ENCODE data around the gene EML4. TPM values are rescaled to one million over a fixed set of nuclear protein-coding genes. Genes with fewer than 3 reads are reported as not detected.

Gene EML4
- total and polyA plus RNA-seq, 2 of the 13 experiments (the other 11 are each of a cell fraction or from before 2014, with no cell fraction given) = 243 to 476 TPM

- H4K20me1 ChIP-seq (ENCODE audit: insufficient read depth, low read length) = peaks cover 90% of the 10 kb centered on the region
- H3K4me3 ChIP-seq (replicated peaks in 1 of 3; ENCODE audit: insufficient read depth in 1 of 3, low read depth in 2 of 3, low read length in 3 of 3) = no peak overlapping the region
- TSS peak; percentile 13 for BruUV-seq (replicated peaks)
- ChIA-PET CTCF (ENCODE audit: low intra/inter-chr PET ratio, low total read pairs) (no interaction called here), POLR2A (no interaction called here)
- no peak for ATAC-seq
- no peak overlapping the region for H3K4me2 ChIP-seq (ENCODE audit: low read depth, low read length)
- no peaks in the 10 kb centered on the region for H3K4me1 ChIP-seq (ENCODE audit: insufficient read depth, low read length)
- H3K27me3 ChIP-seq (ENCODE audit: control insufficient read depth in 1 of 2, insufficient read depth in 2 of 2, low read length in 2 of 2) = no peaks in the 10 kb centered on the region
- intact Hi-C loops (cut with micrococcal nuclease; ENCODE audit: unreplicated experiment) (no loop called here), in situ Hi-C loops (cut with HindIII; ENCODE audit: extremely low pct_ligation_motif_present, low pct_unique_long_range_greater_than_20kb) (no loop called here)
- H3K27ac ChIP-seq (ENCODE audit: extremely low read length, insufficient read depth, low read length) = no peak overlapping the region
- peak; percentile 45 for TF ChIP-seq RBM22 (optimal IDR thresholded peaks at IDR 0.05; ENCODE audit: low read length)
- TF ChIP-seq EED (CRISPR knock-in tag; IDR thresholded peaks at IDR 0.05) = no peak
- no peaks in the 10 kb centered on the region for H3K9me3 ChIP-seq (ENCODE audit: low read length)
- H3K79me2 ChIP-seq (ENCODE audit: insufficient read depth, low read length) = peaks cover 72% of the 10 kb centered on the region
- H2AFZ ChIP-seq (ENCODE audit: low read length) = no peak overlapping the region
- no peak overlapping the region for H3K9ac ChIP-seq (ENCODE audit: insufficient read depth, low read depth, low read length)
- WGBS (ENCODE audit: low lambda C conversion rate) = 97% methylated on average over 3 of the region's 3 CpGs
- no peak for DNase-seq (ENCODE audit: low spot score)
- peaks cover 23 to 86% of the 10 kb centered on the region in 2 experiments for H3K36me3 ChIP-seq (replicated peaks in 1 of 2; ENCODE audit: control insufficient read depth in 1 of 2, insufficient read depth in 2 of 2, low read length in 2 of 2)
- no peak for FAIRE-seq
These were observed 92.5 kb downstream of the EML4 start for GRCh38 chr2:42261518-42262195.

GRCh38 chr2:42266236-42266635 is 97.1 kb downstream of the EML4 start:
- no peak for ATAC-seq
- POLR2A ChIA-PET = no interaction called here

More at GRCh38 chr2:42266236-42266635, 97.1 kb downstream of the EML4 start:
- Histone ChIP-seq H3K4me3 (replicated peaks in 1 of 3; ENCODE audit: insufficient read depth in 1 of 3, low read depth in 2 of 3, low read length in 3 of 3) (no peak overlapping the region), H3K27ac (ENCODE audit: extremely low read length, insufficient read depth, low read length) (no peak overlapping the region), H3K9ac (ENCODE audit: insufficient read depth, low read depth, low read length) (no peak overlapping the region), H3K4me2 (ENCODE audit: low read depth, low read length) (no peak overlapping the region), H3K36me3 (replicated peaks in 1 of 2; ENCODE audit: control insufficient read depth in 1 of 2, insufficient read depth in 2 of 2, low read length in 2 of 2) (peaks cover 31 to 92% of the 10 kb centered on the region in 2 experiments), H3K27me3 (ENCODE audit: control insufficient read depth in 1 of 2, insufficient read depth in 2 of 2, low read length in 2 of 2) (no peaks in the 10 kb centered on the region), H2AFZ (ENCODE audit: low read length) (no peak overlapping the region), H3K79me2 (ENCODE audit: insufficient read depth, low read length) (peaks cover 62% of the 10 kb centered on the region), H3K4me1 (ENCODE audit: insufficient read depth, low read length) (no peaks in the 10 kb centered on the region), H3K9me3 (ENCODE audit: low read length) (no peaks in the 10 kb centered on the region), H4K20me1 (ENCODE audit: insufficient read depth, low read length) (peaks cover 86% of the 10 kb centered on the region)
- intact Hi-C loops (cut with micrococcal nuclease; ENCODE audit: unreplicated experiment) (no loop called here), in situ Hi-C loops (cut with HindIII; ENCODE audit: extremely low pct_ligation_motif_present, low pct_unique_long_range_greater_than_20kb) (no loop called here)
- over 99% methylated on average over 4 of the region's 4 CpGs for WGBS (ENCODE audit: low lambda C conversion rate)
- DNase-seq (ENCODE audit: low spot score) (no peak), FAIRE-seq (no peak)
- BruUV-seq (replicated peaks) = no TSS peak
- TF ChIP-seq MXD3 (CRISPR knock-in tag; IDR thresholded peaks at IDR 0.05) (no peak), PREB (CRISPR knock-in tag; IDR thresholded peaks at IDR 0.05) (no peak), KMT2B (CRISPR knock-in tag; IDR thresholded peaks at IDR 0.05) (no peak), ZNF121 (CRISPR knock-in tag; IDR thresholded peaks at IDR 0.05) (peak; percentile 95)
- CTCF ChIA-PET (ENCODE audit: low intra/inter-chr PET ratio, low total read pairs) = no interaction called here

Data from HepG2 (cell line).